ENCODE data around the gene PLXNA4. TPM values are rescaled to one million over a fixed set of nuclear protein-coding genes. Genes with fewer than 3 reads are reported as not detected.

The PLXNA4 gene
- total and polyA plus RNA-seq, 2 experiments from 2014 or later, result 1.9 to 4.8 TPM

DNA sequence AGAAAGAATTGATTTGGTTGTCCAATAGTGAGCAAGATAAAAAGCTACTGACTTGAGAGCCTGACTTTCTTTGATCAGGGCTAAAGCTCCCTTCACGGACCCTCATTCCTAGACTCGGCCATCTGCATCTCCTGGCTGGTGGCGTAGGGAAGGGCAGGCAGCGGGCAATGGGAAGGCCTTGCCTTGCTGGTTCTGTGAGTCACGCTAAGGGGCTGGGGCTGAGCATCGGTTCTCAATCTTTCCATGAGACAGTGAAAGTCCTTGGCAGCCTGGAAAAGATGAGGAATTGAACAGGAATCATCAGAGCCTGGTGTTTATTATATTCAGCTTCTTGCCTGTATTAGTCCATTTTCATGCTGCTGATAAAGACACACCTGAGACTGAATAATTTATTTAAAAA, 475.3 kb downstream of the PLXNA4 start:
- WGBS (ENCODE audit: low lambda C conversion rate, missing lambda C conversion rate), result 91% methylated on average over 6 of the region's 6 CpGs
- no peak overlapping the region for H3K4me2 ChIP-seq
- H3K9me3 ChIP-seq (ENCODE audit: low read depth), result no peaks in the 10 kb centered on the region
- no peak overlapping the region for H2AFZ ChIP-seq
- TF ChIP-seq EZH2 (IDR thresholded peaks at IDR 0.05; ENCODE audit: borderline replicate concordance) (no peak), EZH2phosphoT487 (IDR thresholded peaks at IDR 0.05; ENCODE audit: low read depth, severe bottlenecking, unreplicated experiment) (no peak)
- H3K27me3 ChIP-seq, result no peaks in the 10 kb centered on the region
- no peak overlapping the region for H3K4me3 ChIP-seq
- H3K9me2 ChIP-seq (replicated peaks; ENCODE audit: insufficient read depth), result no peaks in the 10 kb centered on the region
- no peaks in the 10 kb centered on the region for H3K79me2 ChIP-seq
- no peak overlapping the region for H3K27ac ChIP-seq
- H4K20me1 ChIP-seq (ENCODE audit: insufficient read depth, poor library complexity, severe bottlenecking), result no peaks in the 10 kb centered on the region
- DNase-seq (ENCODE audit: low spot score), result no peak
- H3K36me3 ChIP-seq (replicated peaks; ENCODE audit: insufficient read depth, low read depth), result no peaks in the 10 kb centered on the region
- H3K4me1 ChIP-seq (ENCODE audit: insufficient read depth), result no peaks in the 10 kb centered on the region

DNA sequence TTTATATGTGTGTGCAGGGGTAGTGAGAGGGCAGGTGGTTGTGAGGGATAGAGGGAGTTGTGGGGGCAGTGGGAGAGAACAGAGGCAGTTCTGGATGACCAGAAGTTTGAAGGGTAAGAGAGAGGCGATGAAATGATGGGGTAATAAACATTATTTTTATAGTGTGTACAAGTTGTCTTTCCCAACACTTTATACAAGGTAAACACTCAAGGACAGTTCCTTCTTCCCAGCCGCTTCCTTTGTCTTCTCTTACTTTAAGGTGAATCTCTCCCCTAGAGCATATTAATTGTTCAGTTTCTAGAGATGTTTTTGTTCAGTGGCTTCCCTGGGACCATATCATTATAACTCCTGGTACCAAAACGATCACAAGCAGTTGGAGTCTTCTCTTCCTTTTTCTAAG, 475.8 kb downstream of the PLXNA4 start:
- Histone ChIP-seq H3K36me3 (replicated peaks; ENCODE audit: insufficient read depth, low read depth) (no peaks in the 10 kb centered on the region), H3K79me2 (no peaks in the 10 kb centered on the region), H3K27me3 (no peaks in the 10 kb centered on the region), H3K4me3 (no peak overlapping the region), H3K4me1 (ENCODE audit: insufficient read depth) (no peaks in the 10 kb centered on the region), H4K20me1 (ENCODE audit: insufficient read depth, poor library complexity, severe bottlenecking) (no peaks in the 10 kb centered on the region), H3K4me2 (no peak overlapping the region), H3K9me2 (replicated peaks; ENCODE audit: insufficient read depth) (no peaks in the 10 kb centered on the region), H3K27ac (no peak overlapping the region), H2AFZ (no peak overlapping the region), H3K9me3 (ENCODE audit: low read depth) (no peaks in the 10 kb centered on the region)
- 95% methylated on average over 3 of the region's 3 CpGs for WGBS (ENCODE audit: low lambda C conversion rate, missing lambda C conversion rate)
- no peak for TF ChIP-seq EZH2 (IDR thresholded peaks at IDR 0.05; ENCODE audit: borderline replicate concordance)
- no peak for TF ChIP-seq CTCF (IDR thresholded peaks at IDR 0.05; ENCODE audit: poor library complexity)
- no peak for TF ChIP-seq EZH2phosphoT487 (IDR thresholded peaks at IDR 0.05; ENCODE audit: low read depth, severe bottlenecking, unreplicated experiment)
- DNase-seq (ENCODE audit: low spot score), result no peak

GRCh38 chr7:132099163-132099562, 477.1 kb downstream of the PLXNA4 start:
- TF ChIP-seq EZH2phosphoT487 (IDR thresholded peaks at IDR 0.05; ENCODE audit: low read depth, severe bottlenecking, unreplicated experiment) (no peak), CTCF (IDR thresholded peaks at IDR 0.05; ENCODE audit: poor library complexity) (no peak), EZH2 (IDR thresholded peaks at IDR 0.05; ENCODE audit: borderline replicate concordance) (no peak)
- Histone ChIP-seq H3K9me3 (ENCODE audit: low read depth) (no peaks in the 10 kb centered on the region), H3K36me3 (replicated peaks; ENCODE audit: insufficient read depth, low read depth) (no peaks in the 10 kb centered on the region), H3K9me2 (replicated peaks; ENCODE audit: insufficient read depth) (no peaks in the 10 kb centered on the region), H4K20me1 (ENCODE audit: insufficient read depth, poor library complexity, severe bottlenecking) (no peaks in the 10 kb centered on the region), H3K4me1 (ENCODE audit: insufficient read depth) (no peaks in the 10 kb centered on the region), H2AFZ (no peak overlapping the region), H3K4me3 (no peak overlapping the region), H3K79me2 (no peaks in the 10 kb centered on the region), H3K27ac (no peak overlapping the region), H3K27me3 (peaks cover 5% of the 10 kb centered on the region), H3K4me2 (no peak overlapping the region)
- WGBS (ENCODE audit: low lambda C conversion rate, missing lambda C conversion rate), result 95% methylated on average over 2 of the region's 2 CpGs
- no peak for DNase-seq (ENCODE audit: low spot score)

GRCh38 chr7:132098327-132098726, 477.9 kb downstream of the PLXNA4 start:
- Histone ChIP-seq H3K9me2 (replicated peaks; ENCODE audit: insufficient read depth) (no peaks in the 10 kb centered on the region), H3K36me3 (replicated peaks; ENCODE audit: insufficient read depth, low read depth) (no peaks in the 10 kb centered on the region), H2AFZ (no peak overlapping the region), H3K4me2 (no peak overlapping the region), H3K27me3 (peaks cover 5% of the 10 kb centered on the region), H3K27ac (no peak overlapping the region), H3K79me2 (no peaks in the 10 kb centered on the region), H3K9me3 (ENCODE audit: low read depth) (no peaks in the 10 kb centered on the region), H4K20me1 (ENCODE audit: insufficient read depth, poor library complexity, severe bottlenecking) (no peaks in the 10 kb centered on the region), H3K4me1 (ENCODE audit: insufficient read depth) (no peaks in the 10 kb centered on the region), H3K4me3 (no peak overlapping the region)
- 92% methylated on average over 1 of the region's 1 CpG for WGBS (ENCODE audit: low lambda C conversion rate, missing lambda C conversion rate)
- no peak for TF ChIP-seq CTCF (IDR thresholded peaks at IDR 0.05; ENCODE audit: poor library complexity)
- TF ChIP-seq EZH2phosphoT487 (IDR thresholded peaks at IDR 0.05; ENCODE audit: low read depth, severe bottlenecking, unreplicated experiment), result no peak
- TF ChIP-seq EZH2 (IDR thresholded peaks at IDR 0.05; ENCODE audit: borderline replicate concordance), result no peak
- DNase-seq (ENCODE audit: low spot score), result no peak

Data from hepatocyte (in vitro differentiated cells).